ENCODE results near the gene APBA2.

GRCh38 chr15:28903555-28903954 lies 17.8 kb downstream of the APBA2 start:
- TF ChIP-seq POLR2A (IDR thresholded peaks at IDR 0.05) (no peak), CTCF (IDR thresholded peaks at IDR 0.05) (no peak)

Measured in transverse colon (tissue), 3 donors.